HT-29 (cell line): Measurements from ENCODE around the gene ARID1B. TPM values are rescaled to one million over a fixed set of nuclear protein-coding genes. Genes with fewer than 3 reads are reported as not detected.
A peak's percentile ranks its signal among the peaks of the same experiment; 100 is the strongest.

Source experiments
- DNase-seq: peaks from one replicate; pipeline ENCODE4 v3.0.0-alpha.2; 2015; ENCODE audit warnings: low spot score
- total RNA-seq: library from RNA; depleted of rRNA; stranded (reverse); fragments of >200 nt; shearing (Covaris generic); gene quantifications from 2 replicates; pipeline ENCODE4 v1.2.3, GENCODE V29; 2014

The ARID1B gene
- total RNA-seq, 1 experiment from 2014 or later: 34.6 TPM

GRCh38 chr6:156904176-156904967 is 127.2 kb downstream of the ARID1B start:
- no peak for DNase-seq

GRCh38 chr6:156905801-156906200 is 128.6 kb downstream of the ARID1B start:
- no peak for DNase-seq

GRCh38 chr6:156906451-156906850 is 129.3 kb downstream of the ARID1B start:
- DNase-seq: no peak

GRCh38 chr6:156909212-156910010 is 132.2 kb downstream of the ARID1B start:
- DNase-seq: no peak

- no peak for DNase-seq
These were observed 132.8 kb downstream of the ARID1B start for GRCh38 chr6:156910011-156910334.

GRCh38 chr6:156910938-156911337 is 133.8 kb downstream of the ARID1B start:
- DNase-seq: no peak

GRCh38 chr6:156911581-156911980 is 134.4 kb downstream of the ARID1B start:
- no peak for DNase-seq

GRCh38 chr6:156912431-156912830 is 135.3 kb downstream of the ARID1B start:
- DNase-seq: no peak

GRCh38 chr6:156914181-156914580 is 137.0 kb downstream of the ARID1B start:
- DNase-seq: no peak

- DNase-seq: no peak
These were observed 139.1 kb downstream of the ARID1B start for GRCh38 chr6:156916130-156916801.

GRCh38 chr6:156917213-156917612 is 140.0 kb downstream of the ARID1B start:
- DNase-seq: no peak

- no peak for DNase-seq
These were observed 141.5 kb downstream of the ARID1B start for GRCh38 chr6:156918647-156919046.

GRCh38 chr6:156919370-156919769 is 142.2 kb downstream of the ARID1B start:
- no peak for DNase-seq

GRCh38 chr6:156919814-156920369 is 142.7 kb downstream of the ARID1B start:
- DNase-seq: no peak

GRCh38 chr6:156924246-156924645 is 147.1 kb downstream of the ARID1B start:
- no peak for DNase-seq

- DNase-seq: no peak
These were observed 147.8 kb downstream of the ARID1B start for GRCh38 chr6:156925026-156925425.

GRCh38 chr6:156925718-156926607 is 148.8 kb downstream of the ARID1B start:
- DNase-seq: peak; percentile 33

GRCh38 chr6:156928126-156928525 is 150.9 kb downstream of the ARID1B start:
- DNase-seq: no peak

GRCh38 chr6:156928972-156929371 is 151.8 kb downstream of the ARID1B start:
- no peak for DNase-seq

- DNase-seq: no peak
These were observed 154.1 kb downstream of the ARID1B start for GRCh38 chr6:156931283-156931682.
